IMR-90 (cell line): ENCODE results near the gene MCF2L2. TPM values are rescaled to one million over a fixed set of nuclear protein-coding genes. Genes with fewer than 3 reads are reported as not detected.

ENCODE experiments used
- ATAC-seq: fragments of 200-7000 bp; cut with Tn5 transposase; 2 replicates; pipeline ENCODE4 v1.9.1; 2020; ENCODE audit warnings: low read depth, mild to moderate bottlenecking, moderate library complexity
- BruUV-seq: library from RNA; stranded (reverse); fragments of 400-500 nt; replicated peaks from 2 replicates; lab custom pipeline; 2021; lab: Mats Ljungman, UMichigan
- CTCF ChIA-PET: fragments of 300-600 bp; formaldehyde crosslinking; extraction: SDS; loops from one replicate; lab custom pipeline; 2021; ENCODE audit warnings: antibody characterized with exemption; lab: Yijun Ruan, JAX
- POLR2A ChIA-PET: fragments of 300-600 bp; sonication (Branson Sonifier 250); formaldehyde crosslinking; loops from one replicate; lab custom pipeline; 2022; ENCODE audit warnings: antibody characterized with exemption; ENCODE audit not compliant: unreplicated experiment; lab: Charles Lee
- DNase-seq: peaks from one replicate; pipeline ENCODE4 v3.0.0; 2013
- H2AFZ ChIP-seq: replicated peaks from 2 replicates; pipeline ENCODE3; 2013; ENCODE audit warnings: low read length, mild to moderate bottlenecking; ENCODE audit not compliant: poor library complexity
- H2AK5ac ChIP-seq: 2 replicates; pipeline ENCODE4 v1.6.1; 2013; ENCODE audit warnings: low read depth, low read length, inconsistent platforms
- H2AK9ac ChIP-seq: replicated peaks from 2 replicates; pipeline ENCODE3; 2013; ENCODE audit warnings: mild to moderate bottlenecking, low read depth, low read length, moderate library complexity; ENCODE audit not compliant: poor library complexity
- H2BK120ac ChIP-seq: 2 replicates; pipeline ENCODE4 v1.6.1; 2013; ENCODE audit warnings: low read depth, low read length, inconsistent platforms
- H2BK15ac ChIP-seq: 3 replicates; pipeline ENCODE4 v1.6.1; 2013; ENCODE audit warnings: low read depth, low read length, inconsistent platforms
- H2BK20ac ChIP-seq: 2 replicates; pipeline ENCODE4 v1.6.1; 2013; ENCODE audit warnings: low read depth, mild to moderate bottlenecking, inconsistent platforms, low read length, moderate library complexity
- H2BK5ac ChIP-seq: 2 replicates; pipeline ENCODE4 v1.6.1; 2013; ENCODE audit warnings: mild to moderate bottlenecking, low read depth, low read length, inconsistent platforms; ENCODE audit not compliant: poor library complexity, severe bottlenecking
- H3K14ac ChIP-seq: replicated peaks from 2 replicates; pipeline ENCODE4 v1.6.1; 2013; ENCODE audit warnings: low read depth, low read length, inconsistent platforms
- H3K18ac ChIP-seq: 2 replicates; pipeline ENCODE4 v1.6.1; 2013; ENCODE audit warnings: low read depth, low read length, control low read depth
- H3K23ac ChIP-seq: 2 replicates; pipeline ENCODE4 v1.6.1; 2013; ENCODE audit warnings: low read depth, low read length, inconsistent platforms
- H3K27ac ChIP-seq: 2 replicates; pipeline ENCODE4 v1.5.1; 2013; ENCODE audit warnings: mild to moderate bottlenecking, control low read depth, low read length; ENCODE audit not compliant: insufficient read depth
- H3K27me3 ChIP-seq: 2 replicates; pipeline ENCODE4 v1.6.1; 2013; ENCODE audit warnings: low read length; ENCODE audit not compliant: control insufficient read depth, insufficient read depth
- H3K36me3 ChIP-seq: 2 replicates; pipeline ENCODE4 v1.6.1; 2013; ENCODE audit warnings: low read length, mixed read lengths; ENCODE audit not compliant: control insufficient read depth, insufficient read depth
- H3K4ac ChIP-seq: 2 replicates; pipeline ENCODE4 v1.6.1; 2013; ENCODE audit warnings: low read depth, low read length, inconsistent platforms
- H3K4me1 ChIP-seq: 2 replicates; pipeline ENCODE4 v1.6.1; 2013; ENCODE audit warnings: low read length, mixed read lengths; ENCODE audit not compliant: control insufficient read depth, insufficient read depth
- H3K4me2 ChIP-seq: 2 replicates; pipeline ENCODE4 v1.6.1; 2013; ENCODE audit warnings: low read depth, mild to moderate bottlenecking, control low read depth, low read length, moderate library complexity
- H3K4me3 ChIP-seq: 2 replicates; pipeline ENCODE4 v1.5.1; 2013; ENCODE audit warnings: low read depth, mild to moderate bottlenecking, control low read depth, low read length, moderate library complexity; ENCODE audit not compliant: insufficient read depth
- H3K56ac ChIP-seq: 2 replicates; pipeline ENCODE4 v1.6.1; 2013; ENCODE audit warnings: low read length, inconsistent platforms; ENCODE audit not compliant: insufficient read depth; ENCODE audit errors: extremely low read depth
- H3K79me1 ChIP-seq, 2 experiments: 2 replicates each; pipeline ENCODE4 v1.6.1; 2013; ENCODE audit warnings: low read length in 2 of 2, inconsistent platforms in 1 of 2, low read depth in 1 of 2
- H3K9ac ChIP-seq: 2 replicates; pipeline ENCODE4 v1.6.1; 2013; ENCODE audit warnings: low read depth, low read length, control low read depth
- H3K9me1 ChIP-seq: 2 replicates; pipeline ENCODE4 v1.6.1; 2013; ENCODE audit warnings: low read length, inconsistent platforms; ENCODE audit not compliant: insufficient read depth
- H3K9me3 ChIP-seq: 2 replicates; pipeline ENCODE4 v1.6.1; 2013; ENCODE audit warnings: low read length; ENCODE audit not compliant: control insufficient read depth, insufficient read depth
- H4K20me1 ChIP-seq: 2 replicates; pipeline ENCODE4 v1.6.1; 2013; ENCODE audit warnings: low read length, inconsistent platforms; ENCODE audit not compliant: insufficient read depth
- H4K5ac ChIP-seq: 2 replicates; pipeline ENCODE4 v1.6.1; 2013; ENCODE audit warnings: mild to moderate bottlenecking, low read depth, low read length, control low read depth
- H4K8ac ChIP-seq, 2 experiments: 2 replicates each; pipeline ENCODE4 v1.6.1; 2013; ENCODE audit warnings: low read depth in 2 of 2, low read length in 2 of 2, control low read depth in 1 of 2, inconsistent platforms in 1 of 2
- H4K91ac ChIP-seq: 2 replicates; pipeline ENCODE4 v1.6.1; 2013; ENCODE audit warnings: low read depth, low read length, inconsistent platforms; ENCODE audit not compliant: insufficient read depth
- WGBS, 2 experiments: methylation state at CpG; one replicate each; pipeline versions ENCODE4 v1.1.5 to v1.1.7; 2013; ENCODE audit warnings: missing lambda C conversion rate in 2 of 2; ENCODE audit not compliant: insufficient read length in 1 of 2; ENCODE audit errors: extremely low coverage in 2 of 2; 5-methylcytosine and 5-hydroxymethylcytosine counted together
- dilution Hi-C: fragments of 300-500 bp; cut with HindIII; formaldehyde crosslinking; loops from one replicate; pipeline ENCODE4 v1.14.3; 2018; ENCODE audit warnings: low sequenced_read_pairs; ENCODE audit not compliant: unreplicated experiment
- in situ Hi-C: fragments of 300-500 bp; cut with MboI; formaldehyde crosslinking; loops from 3 replicates; pipeline ENCODE4 v1.14.3; 2019; ENCODE audit warnings: low sequenced_read_pairs, inconsistent platforms, mixed read lengths
- intact Hi-C: fragments of 100-400 bp; cut with micrococcal nuclease; formaldehyde crosslinking; loops from 2 replicates; pipeline ENCODE4 v1.10.0; 2022
- polyA plus RNA-seq, 3 experiments: library from polyadenylated mRNA; depleted of rRNA; stranded (reverse); fragments of >200 nt; gene quantifications; 2 replicates each; pipeline ENCODE4 v1.2.3, GENCODE V29; 2012; ENCODE audit warnings: low replicate concordance in 1 of 3
- total RNA-seq: library from RNA; depleted of rRNA; stranded (reverse); fragments of >200 nt; gene quantifications from 2 replicates; pipeline ENCODE4 v1.2.3, GENCODE V29; 2012
- TF ChIP-seq, protein P1 (sequence below): conservative IDR thresholded peaks from 2 replicates; pipeline ENCODE4 v1.5.1; 2012; ENCODE audit warnings: mild to moderate bottlenecking, low read depth, low read length, improper control_type of control experiment

MCF2L2 gene
- total and polyA plus RNA-seq, 2 of the 4 experiments (the other 2 are of a cell fraction): under 0.01 TPM; not detected in 1

DNA sequence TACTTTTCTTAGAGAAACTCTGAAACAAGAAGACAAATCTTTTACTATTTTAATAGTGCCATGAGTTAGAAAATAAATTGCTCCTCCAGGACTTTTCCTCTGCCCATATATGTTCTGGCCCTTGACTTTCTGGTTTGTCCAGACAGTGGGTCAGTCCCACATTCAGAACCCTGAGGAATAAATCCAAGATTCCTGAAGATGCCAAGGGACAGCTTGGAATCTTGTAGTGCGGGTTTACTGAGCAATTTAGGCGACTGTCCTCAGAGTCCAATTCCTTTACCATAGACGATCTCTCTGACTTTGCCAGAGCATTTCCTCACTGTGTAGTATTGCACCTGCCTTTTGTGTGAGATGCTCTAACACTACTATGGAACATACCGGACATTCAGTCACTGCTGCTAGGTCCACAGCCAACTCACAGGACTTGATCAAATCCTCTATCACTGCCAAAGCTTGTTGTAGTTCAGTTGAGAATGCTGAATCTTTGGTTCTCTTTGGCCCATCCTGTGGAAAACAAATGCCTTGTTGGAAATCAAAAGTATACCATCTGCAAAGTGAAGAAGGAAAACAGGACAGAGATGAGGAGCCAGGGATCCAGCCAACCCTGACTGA lies 212.7 kb downstream of the MCF2L2 start:
- CTCF ChIA-PET: no interaction called here

More for the DNA sequence above, 212.7 kb downstream of the MCF2L2 start:
- no peak overlapping the region for H3K23ac ChIP-seq
- no peak overlapping the region for H3K18ac ChIP-seq
- no peak for ATAC-seq
- H3K4me3 ChIP-seq: no peak overlapping the region
- H2BK5ac ChIP-seq: no peak overlapping the region
- in situ Hi-C loops: no loop called here
- H3K14ac ChIP-seq: no peak overlapping the region
- H3K4me1 ChIP-seq: no peaks in the 10 kb centered on the region
- H3K4me2 ChIP-seq: no peak overlapping the region
- H4K8ac ChIP-seq: no peak overlapping the region
- no peaks in the 10 kb centered on the region for H3K9me1 ChIP-seq
- no peak overlapping the region for H4K91ac ChIP-seq
- H2BK120ac ChIP-seq: no peak overlapping the region
- H2AK5ac ChIP-seq: no peak overlapping the region
- no CpG with 5 or more reads among the region's 4 CpGs for WGBS, 2 experiments
- no peak overlapping the region for H2AK9ac ChIP-seq
- no peak overlapping the region for H4K5ac ChIP-seq
- H2AFZ ChIP-seq: no peak overlapping the region
- H2BK15ac ChIP-seq: no peak overlapping the region
- no peak for DNase-seq
- no peaks in the 10 kb centered on the region for H3K79me1 ChIP-seq
- peaks cover 28% of the 10 kb centered on the region for H3K27me3 ChIP-seq
- BruUV-seq: no TSS peak
- dilution Hi-C loops: no loop called here
- H3K56ac ChIP-seq: no peak overlapping the region
- intact Hi-C loops: no loop called here
- H2BK20ac ChIP-seq: no peak overlapping the region
- TF ChIP-seq, protein P1, sequence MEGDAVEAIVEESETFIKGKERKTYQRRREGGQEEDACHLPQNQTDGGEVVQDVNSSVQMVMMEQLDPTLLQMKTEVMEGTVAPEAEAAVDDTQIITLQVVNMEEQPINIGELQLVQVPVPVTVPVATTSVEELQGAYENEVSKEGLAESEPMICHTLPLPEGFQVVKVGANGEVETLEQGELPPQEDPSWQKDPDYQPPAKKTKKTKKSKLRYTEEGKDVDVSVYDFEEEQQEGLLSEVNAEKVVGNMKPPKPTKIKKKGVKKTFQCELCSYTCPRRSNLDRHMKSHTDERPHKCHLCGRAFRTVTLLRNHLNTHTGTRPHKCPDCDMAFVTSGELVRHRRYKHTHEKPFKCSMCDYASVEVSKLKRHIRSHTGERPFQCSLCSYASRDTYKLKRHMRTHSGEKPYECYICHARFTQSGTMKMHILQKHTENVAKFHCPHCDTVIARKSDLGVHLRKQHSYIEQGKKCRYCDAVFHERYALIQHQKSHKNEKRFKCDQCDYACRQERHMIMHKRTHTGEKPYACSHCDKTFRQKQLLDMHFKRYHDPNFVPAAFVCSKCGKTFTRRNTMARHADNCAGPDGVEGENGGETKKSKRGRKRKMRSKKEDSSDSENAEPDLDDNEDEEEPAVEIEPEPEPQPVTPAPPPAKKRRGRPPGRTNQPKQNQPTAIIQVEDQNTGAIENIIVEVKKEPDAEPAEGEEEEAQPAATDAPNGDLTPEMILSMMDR: no peak
- H4K20me1 ChIP-seq: no peaks in the 10 kb centered on the region
- no peaks in the 10 kb centered on the region for H3K9me3 ChIP-seq
- no peak overlapping the region for H3K27ac ChIP-seq
- H3K9ac ChIP-seq: no peak overlapping the region
- H3K4ac ChIP-seq: no peak overlapping the region
- POLR2A ChIA-PET: no interaction called here
- no peaks in the 10 kb centered on the region for H3K36me3 ChIP-seq
